OCI-LY3 (cell line): Measurements from ENCODE around the gene ATP4B.
"Not testable (repeated sequence)": the region's sequence is repeated elsewhere in the genome, so short reads cannot be mapped to it uniquely, and the experiment has no call there.

Source experiments
- H2AFZ ChIP-seq: fragments of 200-600, 300-600 bp; shearing (Covaris generic); 2 replicates; pipeline ENCODE4 v1.6.0; 2014; ENCODE audit warnings: antibody characterized with exemption, low read depth, low read length
- H3K27ac ChIP-seq: fragments of 200-600, 300-600 bp; sonication (generic); 2 replicates; pipeline ENCODE4 v1.5.1; 2014; ENCODE audit warnings: mild to moderate bottlenecking, low read length, moderate library complexity, mixed read lengths
- H3K27me3 ChIP-seq: fragments of 200-600, 300-600 bp; sonication (generic); 2 replicates; pipeline ENCODE4 v1.6.1; 2014; ENCODE audit warnings: low read depth, low read length, mixed read lengths
- H3K36me3 ChIP-seq: fragments of 200-600, 300-600 bp; sonication (generic); replicated peaks from 2 replicates; pipeline ENCODE3; 2014; ENCODE audit warnings: low read depth, low read length, mixed read lengths
- H3K4me1 ChIP-seq: fragments of 300-600, 200-600 bp; sonication (generic); 2 replicates; pipeline ENCODE4 v1.6.1; 2014; ENCODE audit warnings: low read length, mixed read lengths
- H3K4me2 ChIP-seq: fragments of 200-600, 300-600 bp; sonication (generic); 2 replicates; pipeline ENCODE4 v1.6.1; 2014; ENCODE audit warnings: low read length, mixed read lengths
- H3K4me3 ChIP-seq: fragments of 300-600, 200-600 bp; sonication (generic); 2 replicates; pipeline ENCODE4 v1.5.1; 2014; ENCODE audit warnings: antibody characterized with exemption, mild to moderate bottlenecking, low read length, moderate library complexity
- H3K79me2 ChIP-seq: fragments of 300-600, 200-600 bp; shearing (Covaris generic); 2 replicates; pipeline ENCODE4 v1.6.1; 2014; ENCODE audit warnings: mild to moderate bottlenecking, low read length, mixed read lengths
- H3K9ac ChIP-seq: fragments of 300-600, 200-600 bp; shearing (Covaris generic); 2 replicates; pipeline ENCODE4 v1.6.0; 2014; ENCODE audit warnings: mild to moderate bottlenecking, low read length, moderate library complexity
- H3K9me3 ChIP-seq: fragments of 200-600, 300-600 bp; shearing (Covaris generic); 2 replicates; pipeline ENCODE4 v1.6.1; 2014; ENCODE audit warnings: low read length, mixed read lengths; ENCODE audit not compliant: insufficient read depth
- H4K20me1 ChIP-seq: fragments of 200-600, 300-600 bp; sonication (generic); 2 replicates; pipeline ENCODE4 v1.6.1; 2016; ENCODE audit warnings: low read length, mixed read lengths; ENCODE audit not compliant: insufficient read depth
- CTCF ChIP-seq: fragments of 200-600, 300-600 bp; sonication (generic); IDR thresholded peaks from 2 replicates; pipeline ENCODE4 v1.5.1; 2014; ENCODE audit warnings: antibody characterized with exemption, low read length, low read depth
- EZH2phosphoT487 ChIP-seq: fragments of 200-600 bp; shearing (Covaris generic); IDR thresholded peaks from 2 replicates; pipeline ENCODE4 v1.6.1; 2018; ENCODE audit warnings: antibody characterized with exemption, mixed run types, low read depth

The ATP4B gene

GRCh38 chr13:113629866-113630265 lies 28.1 kb downstream of the ATP4B start:
- Histone ChIP-seq H3K9me3 (no peaks in the 10 kb centered on the region), H3K4me2 (no peak overlapping the region), H3K4me3 (no peak overlapping the region), H2AFZ (no peak overlapping the region), H3K79me2 (peaks cover 77% of the 10 kb centered on the region), H3K9ac (no peak overlapping the region), H3K36me3 (peaks cover 68% of the 10 kb centered on the region), H3K27ac (no peak overlapping the region), H3K27me3 (no peaks in the 10 kb centered on the region), H3K4me1 (no peaks in the 10 kb centered on the region), H4K20me1 (peaks cover 60% of the 10 kb centered on the region)
- TF ChIP-seq CTCF (no peak), EZH2phosphoT487 (no peak)

DNA sequence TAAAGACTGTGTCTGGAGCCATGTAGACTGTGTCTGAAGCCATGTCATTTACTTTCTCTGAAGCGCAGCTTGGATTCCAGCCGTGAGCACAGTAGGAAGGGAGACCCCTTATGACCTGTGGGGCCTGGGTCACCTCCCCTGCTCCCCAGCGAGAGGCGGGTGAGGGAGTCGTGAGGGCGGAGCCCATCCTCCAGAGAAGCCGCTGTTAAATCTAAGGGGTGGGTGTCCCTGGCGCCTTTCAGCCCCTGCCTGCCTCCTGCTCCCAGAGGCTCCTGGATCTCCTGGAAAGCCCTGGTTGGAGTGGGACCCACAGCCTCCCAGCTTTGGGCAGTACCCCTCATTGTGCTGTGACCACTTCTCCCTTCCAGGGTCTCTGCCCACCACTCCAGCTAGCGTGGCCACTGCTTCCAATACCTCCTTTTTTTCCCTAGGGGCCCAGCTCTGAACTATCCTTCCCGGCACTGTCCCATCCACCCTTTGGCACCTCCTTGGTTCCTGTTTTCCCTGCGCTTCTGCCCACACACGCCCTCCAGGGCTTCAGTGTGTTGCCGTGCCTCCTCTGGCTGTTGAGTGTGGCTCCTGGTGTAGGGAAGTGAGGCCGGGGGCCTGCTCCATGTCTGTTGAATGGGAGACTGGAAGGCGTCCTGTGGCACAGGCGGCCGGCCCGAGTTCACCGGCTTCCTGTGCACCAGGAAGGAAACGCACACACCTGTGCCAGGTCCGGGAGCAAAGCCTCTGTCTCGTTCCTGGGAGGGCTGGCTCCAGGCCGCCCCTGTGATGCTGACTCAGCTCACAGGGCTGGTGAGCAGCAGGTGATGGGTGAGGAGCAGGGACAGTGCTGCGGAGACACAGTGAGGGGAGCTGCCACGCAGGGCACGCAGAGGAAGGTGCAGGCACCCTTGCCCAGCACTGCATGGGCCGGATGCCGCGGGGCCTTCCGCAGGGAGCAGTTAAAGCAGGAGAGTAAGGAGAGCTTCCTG lies 29.4 kb downstream of the ATP4B start:
- Histone ChIP-seq H3K79me2 (peaks cover 89% of the 10 kb centered on the region), H3K4me2 (no peak overlapping the region), H4K20me1 (peaks cover 67% of the 10 kb centered on the region), H2AFZ (no peak overlapping the region), H3K36me3 (peaks cover 64% of the 10 kb centered on the region), H3K4me3 (no peak overlapping the region), H3K9me3 (no peaks in the 10 kb centered on the region), H3K9ac (no peak overlapping the region), H3K27ac (no peak overlapping the region), H3K27me3 (no peaks in the 10 kb centered on the region), H3K4me1 (no peaks in the 10 kb centered on the region)
- TF ChIP-seq CTCF (no peak), EZH2phosphoT487 (no peak)

DNA sequence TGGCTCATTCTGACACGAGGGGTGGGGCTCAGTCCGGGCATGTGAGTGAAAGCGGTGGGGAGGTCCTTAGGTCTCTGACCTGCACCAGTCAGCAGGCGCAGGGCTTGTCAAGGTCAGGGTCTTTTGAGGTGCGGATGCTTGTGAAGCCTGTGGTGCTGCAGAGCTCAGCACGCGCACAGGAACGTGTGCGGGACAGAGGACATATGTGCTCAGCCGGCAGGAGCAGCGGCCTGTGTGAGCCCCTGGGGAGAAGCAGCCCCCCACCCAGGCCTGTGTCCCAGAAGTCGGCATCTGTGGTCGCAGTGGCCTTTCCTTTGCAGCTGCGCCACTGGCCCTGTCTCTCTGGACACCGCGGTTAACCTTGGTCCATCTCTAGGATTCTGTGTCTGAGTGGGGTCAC lies 30.9 kb downstream of the ATP4B start:
- Histone ChIP-seq H3K79me2 (peaks cover 98% of the 10 kb centered on the region), H3K27me3 (no peaks in the 10 kb centered on the region), H3K4me1 (no peaks in the 10 kb centered on the region), H3K4me3 (no peak overlapping the region), H4K20me1 (peaks cover 74% of the 10 kb centered on the region), H3K36me3 (peaks cover 67% of the 10 kb centered on the region), H3K9ac (no peak overlapping the region), H3K4me2 (no peak overlapping the region), H3K27ac (no peak overlapping the region), H3K9me3 (no peaks in the 10 kb centered on the region), H2AFZ (no peak overlapping the region)
- TF ChIP-seq EZH2phosphoT487 = no peak
- no peak for TF ChIP-seq CTCF

GRCh38 chr13:113625965-113626721 lies 31.9 kb downstream of the ATP4B start:
- Histone ChIP-seq H4K20me1 (peaks cover 71% of the 10 kb centered on the region), H3K9ac (no peak overlapping the region), H3K27ac (no peak overlapping the region), H3K27me3 (no peaks in the 10 kb centered on the region), H3K4me3 (no peak overlapping the region), H3K4me2 (no peak overlapping the region), H2AFZ (no peak overlapping the region), H3K9me3 (no peaks in the 10 kb centered on the region), H3K36me3 (peaks cover 57% of the 10 kb centered on the region), H3K4me1 (no peaks in the 10 kb centered on the region), H3K79me2 (peaks cover 96% of the 10 kb centered on the region)
- TF ChIP-seq CTCF (no peak), EZH2phosphoT487 (no peak)

DNA sequence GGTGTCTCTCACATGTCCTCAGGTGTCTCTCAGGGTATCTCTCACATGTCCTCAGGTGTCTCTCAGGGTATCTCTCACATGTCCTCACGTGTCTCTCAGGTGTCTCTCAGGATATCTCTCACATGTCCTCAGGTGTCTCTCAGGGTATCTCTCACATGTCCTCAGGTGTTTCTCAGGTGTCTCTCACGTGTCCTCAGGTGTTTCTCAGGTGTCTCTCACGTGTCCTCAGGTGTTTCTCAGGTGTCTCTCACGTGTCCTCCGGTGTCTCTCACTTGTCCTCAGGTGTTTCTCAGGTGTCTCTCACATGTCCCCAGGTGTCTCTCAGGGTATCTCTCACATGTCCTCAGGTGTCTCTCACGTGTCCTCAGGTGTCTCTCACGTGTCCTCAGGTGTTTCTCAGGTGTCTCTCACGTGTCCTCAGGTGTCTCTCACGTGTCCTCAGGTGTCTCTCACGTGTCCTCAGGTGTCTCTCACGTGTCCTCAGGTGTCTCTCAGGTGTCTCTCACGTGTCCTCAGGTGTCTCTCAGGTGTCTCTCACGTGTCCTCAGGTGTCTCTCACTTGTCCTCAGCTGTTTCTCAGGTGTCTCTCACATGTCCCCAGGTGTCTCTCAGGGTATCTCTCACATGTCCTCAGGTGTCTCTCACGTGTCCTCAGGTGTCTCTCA lies 33.2 kb downstream of the ATP4B start:
- not testable (repeated sequence) for H3K27ac ChIP-seq, H3K4me2 ChIP-seq, H2AFZ ChIP-seq, H3K4me1 ChIP-seq, H3K27me3 ChIP-seq, H3K9me3 ChIP-seq, H3K9ac ChIP-seq, H3K4me3 ChIP-seq
- H3K36me3 ChIP-seq = peaks cover 55% of the 10 kb centered on the region
- H4K20me1 ChIP-seq = peaks cover 69% of the 10 kb centered on the region
- H3K79me2 ChIP-seq = peaks cover 97% of the 10 kb centered on the region
